Measurements from ENCODE around the gene TTYH3. TPM values are rescaled to one million over a fixed set of nuclear protein-coding genes. Genes with fewer than 3 reads are reported as not detected.
A peak's percentile ranks its signal among the peaks of the same experiment; 100 is the strongest.

The TTYH3 gene
- total RNA-seq, 6 experiments from 2014 or later: 10.3 to 59.3 (median 37.6) TPM

GRCh38 chr7:2639695-2640481, 8.1 kb downstream of the TTYH3 start:
- no peaks in the 10 kb centered on the region for H3K9me3 ChIP-seq
- DNase-seq: peak in 1 of 3 donors; percentile 59
- intact Hi-C loops (cut with DNase I): no loop called here
- no peak for TF ChIP-seq POLR2A (IDR thresholded peaks at IDR 0.05)
- TF ChIP-seq, protein P1, sequence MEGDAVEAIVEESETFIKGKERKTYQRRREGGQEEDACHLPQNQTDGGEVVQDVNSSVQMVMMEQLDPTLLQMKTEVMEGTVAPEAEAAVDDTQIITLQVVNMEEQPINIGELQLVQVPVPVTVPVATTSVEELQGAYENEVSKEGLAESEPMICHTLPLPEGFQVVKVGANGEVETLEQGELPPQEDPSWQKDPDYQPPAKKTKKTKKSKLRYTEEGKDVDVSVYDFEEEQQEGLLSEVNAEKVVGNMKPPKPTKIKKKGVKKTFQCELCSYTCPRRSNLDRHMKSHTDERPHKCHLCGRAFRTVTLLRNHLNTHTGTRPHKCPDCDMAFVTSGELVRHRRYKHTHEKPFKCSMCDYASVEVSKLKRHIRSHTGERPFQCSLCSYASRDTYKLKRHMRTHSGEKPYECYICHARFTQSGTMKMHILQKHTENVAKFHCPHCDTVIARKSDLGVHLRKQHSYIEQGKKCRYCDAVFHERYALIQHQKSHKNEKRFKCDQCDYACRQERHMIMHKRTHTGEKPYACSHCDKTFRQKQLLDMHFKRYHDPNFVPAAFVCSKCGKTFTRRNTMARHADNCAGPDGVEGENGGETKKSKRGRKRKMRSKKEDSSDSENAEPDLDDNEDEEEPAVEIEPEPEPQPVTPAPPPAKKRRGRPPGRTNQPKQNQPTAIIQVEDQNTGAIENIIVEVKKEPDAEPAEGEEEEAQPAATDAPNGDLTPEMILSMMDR (IDR thresholded peaks at IDR 0.05): peak in 1 of 4 donors; percentile 30
- no peak for ATAC-seq
- H3K4me1 ChIP-seq: peaks cover 0 to 73% (median 42%) of the 10 kb centered on the region in 4 donors
- H3K27ac ChIP-seq: peak overlapping the region in 2 of 3 donors; percentile 85 to 92
- no peaks in the 10 kb centered on the region for H3K27me3 ChIP-seq
- WGBS (ENCODE audit: insufficient coverage, low coverage, low lambda C conversion rate, missing lambda C conversion rate): 40% methylated on average over 7 of the region's 37 CpGs
- no peaks in the 10 kb centered on the region for H3K36me3 ChIP-seq
- no peak overlapping the region for H3K4me3 ChIP-seq

DNA sequence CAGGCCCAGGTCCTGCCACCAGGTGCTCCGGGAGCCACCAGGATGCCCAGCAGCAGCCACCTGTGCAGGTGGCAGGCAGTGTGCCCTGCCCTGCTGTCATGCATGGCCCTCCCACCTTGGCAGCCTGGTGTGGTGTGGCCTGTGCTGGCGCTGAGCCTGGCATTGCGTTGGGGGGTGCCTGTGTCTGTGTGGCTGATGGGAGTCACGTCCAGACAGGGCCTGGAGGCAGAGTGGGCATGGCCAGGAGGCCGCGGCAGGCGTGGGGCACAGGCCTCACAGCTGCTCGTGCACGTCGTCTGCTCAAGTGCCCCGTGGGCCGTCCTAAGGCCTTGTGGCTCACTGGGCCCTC, 8.7 kb downstream of the TTYH3 start:
- Histone ChIP-seq H3K36me3 (no peaks in the 10 kb centered on the region), H3K4me1 (peaks cover 0 to 67% (median 39%) of the 10 kb centered on the region in 4 donors), H3K27ac (peak overlapping the region in 2 of 3 donors; percentile 79 to 83), H3K4me3 (no peak overlapping the region), H3K9me3 (no peaks in the 10 kb centered on the region), H3K27me3 (no peaks in the 10 kb centered on the region)
- intact Hi-C loops (cut with DNase I): no loop called here
- DNase-seq (peak in 2 of 3 donors; percentile 77 to 81), ATAC-seq (peak; percentile 2 to 18 (median 8))
- WGBS (ENCODE audit: insufficient coverage, low coverage, low lambda C conversion rate, missing lambda C conversion rate): no CpG with 5 or more reads among the region's 12 CpGs
- TF ChIP-seq, protein P1 (IDR thresholded peaks at IDR 0.05): no peak
- peak; percentile 22 for TF ChIP-seq POLR2A (IDR thresholded peaks at IDR 0.05)

DNA sequence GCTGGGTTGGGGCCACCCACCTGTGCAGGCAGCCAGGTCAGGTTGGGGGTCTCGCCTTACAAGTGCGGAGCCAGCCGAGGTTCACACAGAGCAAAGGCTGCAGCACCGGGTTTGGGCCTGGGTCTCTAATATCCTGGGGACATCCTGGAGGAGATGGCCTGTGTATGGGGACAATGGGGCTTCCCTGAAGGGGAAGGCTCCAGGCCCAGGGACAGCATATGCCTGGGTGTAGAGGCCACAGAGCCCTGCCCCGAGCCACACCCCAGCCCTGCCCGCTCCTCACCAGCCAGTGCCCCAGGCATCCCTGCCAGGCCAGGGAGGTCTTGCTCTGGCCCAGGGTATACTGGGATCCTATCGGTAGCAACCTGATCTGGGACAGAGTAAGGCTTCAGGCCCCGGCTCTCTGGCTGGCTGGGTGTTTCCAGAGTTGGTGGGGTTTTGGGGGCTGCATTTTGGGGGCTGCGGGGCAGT, 9.1 kb downstream of the TTYH3 start:
- Histone ChIP-seq H3K27me3 (no peaks in the 10 kb centered on the region), H3K4me3 (no peak overlapping the region), H3K4me1 (peaks cover 0 to 63% (median 37%) of the 10 kb centered on the region in 4 donors), H3K36me3 (no peaks in the 10 kb centered on the region), H3K27ac (peak overlapping the region; percentile 79 to 83 (median 80)), H3K9me3 (no peaks in the 10 kb centered on the region)
- no peak for DNase-seq
- WGBS (ENCODE audit: insufficient coverage, low coverage, low lambda C conversion rate, missing lambda C conversion rate): no CpG with 5 or more reads among the region's 9 CpGs
- no peak for TF ChIP-seq POLR2A (IDR thresholded peaks at IDR 0.05)
- TF ChIP-seq, protein P1 (IDR thresholded peaks at IDR 0.05): no peak
- intact Hi-C loops (cut with DNase I): no loop called here
- peak; percentile 7 to 24 (median 9) for ATAC-seq

GRCh38 chr7:2641406-2642393, 9.9 kb downstream of the TTYH3 start:
- ATAC-seq (peak; percentile 59 to 74 (median 64)), DNase-seq (peak; percentile 93 to 96 (median 93))
- H3K27me3 ChIP-seq: no peaks in the 10 kb centered on the region
- H3K27ac ChIP-seq: peak overlapping the region; percentile 79 to 83 (median 80)
- H3K9me3 ChIP-seq: no peaks in the 10 kb centered on the region
- peak overlapping the region in 1 of 3 donors; percentile 12 for H3K4me3 ChIP-seq
- TF ChIP-seq, protein P1 (IDR thresholded peaks at IDR 0.05): no peak
- peak; percentile 58 for TF ChIP-seq POLR2A (IDR thresholded peaks at IDR 0.05)
- 4% methylated on average over 10 of the region's 39 CpGs for WGBS (ENCODE audit: insufficient coverage, low coverage, low lambda C conversion rate, missing lambda C conversion rate)
- intact Hi-C loops (cut with DNase I): no loop called here
- no peaks in the 10 kb centered on the region for H3K36me3 ChIP-seq
- H3K4me1 ChIP-seq: peaks cover 0 to 54% (median 33%) of the 10 kb centered on the region in 4 donors

All from right lobe of liver (tissue), 6 donors.